ENCODE data around the gene SLC2A4RG. TPM values are rescaled to one million over a fixed set of nuclear protein-coding genes. Genes with fewer than 3 reads are reported as not detected.

Gene SLC2A4RG
- total and polyA plus RNA-seq, 2 experiments from 2014 or later, result 21.3 to 63.9 TPM

- Histone ChIP-seq H3K36me3 (ENCODE audit: low read depth) (0 out of 2 replicates have a peak, but pooled peaks cover 3% of the 10 kb centered on the region), H4K20me1 (ENCODE audit: insufficient read depth) (no peaks in the 10 kb centered on the region), H3K9me2 (ENCODE audit: insufficient read depth) (no peaks in the 10 kb centered on the region), H3K79me2 (ENCODE audit: insufficient read depth) (peaks cover 23% of the 10 kb centered on the region), H3K9ac (0 out of 2 replicates have a peak overlapping the region, but pooled peaks have one; percentile 72), H3K9me3 (ENCODE audit: low read depth) (no peaks in the 10 kb centered on the region), H3K4me2 (ENCODE audit: unreplicated experiment) (no peak overlapping the region), H3K27me3 (replicated peaks; ENCODE audit: insufficient read depth) (no peaks in the 10 kb centered on the region), H3K4me3 (no peak overlapping the region), H3F3A (ENCODE audit: insufficient read depth) (no peaks in the 10 kb centered on the region; the same call in 1 of the 2 replicates), H3K4me1 (ENCODE audit: insufficient read depth) (peaks cover 24% of the 10 kb centered on the region), H3K27ac (peak overlapping the region; percentile 87; the same call in 1 of the 2 replicates), H2AFZ (no peak overlapping the region)
- DNase-seq, result no peak
- WGBS, 2 experiments (ENCODE audit: low coverage in 1 of 2, low lambda C conversion rate in 2 of 2, missing lambda C conversion rate in 2 of 2), result 81 to 83% methylated on average over 36 to 43 of the region's 43 CpGs
- no peak for TF ChIP-seq EZH2 (IDR thresholded peaks at IDR 0.05; ENCODE audit: insufficient read depth, poor library complexity, severe bottlenecking)
- no peak for TF ChIP-seq EZH2phosphoT487 (IDR thresholded peaks at IDR 0.05; ENCODE audit: insufficient read depth, low read depth)
- in situ Hi-C loops (cut with MboI), result no loop called here
Observed at GRCh38 chr20:63700199-63701050, 39.2 kb upstream of the SLC2A4RG start.

- H3K36me3 ChIP-seq (ENCODE audit: low read depth), result 0 out of 2 replicates have a peak, but pooled peaks cover 3% of the 10 kb centered on the region
- WGBS, 2 experiments (ENCODE audit: low coverage in 1 of 2, low lambda C conversion rate in 2 of 2, missing lambda C conversion rate in 2 of 2), result 57 to 79% methylated on average over 4 to 5 of the region's 5 CpGs
- H3K27me3 ChIP-seq (replicated peaks; ENCODE audit: insufficient read depth), result no peaks in the 10 kb centered on the region
Observed at GRCh38 chr20:63701051-63701328, 38.6 kb upstream of the SLC2A4RG start.

GRCh38 chr20:63701329-63702035 is 38.1 kb upstream of the SLC2A4RG start:
- in situ Hi-C loops (cut with MboI), result no loop called here
- H3F3A ChIP-seq (ENCODE audit: insufficient read depth), result no peaks in the 10 kb centered on the region; the same call in 1 of the 2 replicates
- DNase-seq, result no peak
- no peak overlapping the region for H3K27ac ChIP-seq
- 0 out of 2 replicates have a peak, but pooled peaks cover 3% of the 10 kb centered on the region for H3K36me3 ChIP-seq (ENCODE audit: low read depth)
- no peaks in the 10 kb centered on the region for H3K9me3 ChIP-seq (ENCODE audit: low read depth)
- no peak overlapping the region for H3K4me3 ChIP-seq
- H3K9me2 ChIP-seq (ENCODE audit: insufficient read depth), result no peaks in the 10 kb centered on the region
- no peaks in the 10 kb centered on the region for H3K27me3 ChIP-seq (replicated peaks; ENCODE audit: insufficient read depth)
- no peak overlapping the region for H3K9ac ChIP-seq
- peaks cover 32% of the 10 kb centered on the region for H3K4me1 ChIP-seq (ENCODE audit: insufficient read depth)
- H4K20me1 ChIP-seq (ENCODE audit: insufficient read depth), result no peaks in the 10 kb centered on the region
- 85 to 94% methylated on average over 5 to 14 of the region's 14 CpGs for WGBS, 2 experiments (ENCODE audit: low coverage in 1 of 2, low lambda C conversion rate in 2 of 2, missing lambda C conversion rate in 2 of 2)
- no peak overlapping the region for H2AFZ ChIP-seq
- H3K4me2 ChIP-seq (ENCODE audit: unreplicated experiment), result no peak overlapping the region
- H3K79me2 ChIP-seq (ENCODE audit: insufficient read depth), result peaks cover 33% of the 10 kb centered on the region
- TF ChIP-seq EZH2phosphoT487 (IDR thresholded peaks at IDR 0.05; ENCODE audit: insufficient read depth, low read depth), result no peak
- no peak for TF ChIP-seq EZH2 (IDR thresholded peaks at IDR 0.05; ENCODE audit: insufficient read depth, poor library complexity, severe bottlenecking)

More at GRCh38 chr20:63701051-63701328, 38.6 kb upstream of the SLC2A4RG start:
- peaks cover 28% of the 10 kb centered on the region for H3K79me2 ChIP-seq (ENCODE audit: insufficient read depth)
- in situ Hi-C loops (cut with MboI), result no loop called here
- no peaks in the 10 kb centered on the region for H3K9me3 ChIP-seq (ENCODE audit: low read depth)
- H4K20me1 ChIP-seq (ENCODE audit: insufficient read depth), result no peaks in the 10 kb centered on the region
- H3K4me1 ChIP-seq (ENCODE audit: insufficient read depth), result peaks cover 27% of the 10 kb centered on the region
- no peak for TF ChIP-seq EZH2phosphoT487 (IDR thresholded peaks at IDR 0.05; ENCODE audit: insufficient read depth, low read depth)
- no peak for TF ChIP-seq EZH2 (IDR thresholded peaks at IDR 0.05; ENCODE audit: insufficient read depth, poor library complexity, severe bottlenecking)
- no peaks in the 10 kb centered on the region; the same call in 1 of the 2 replicates for H3F3A ChIP-seq (ENCODE audit: insufficient read depth)
- no peaks in the 10 kb centered on the region for H3K9me2 ChIP-seq (ENCODE audit: insufficient read depth)
- H3K9ac ChIP-seq, result no peak overlapping the region
- H3K27ac ChIP-seq, result no peak overlapping the region
- H3K4me2 ChIP-seq (ENCODE audit: unreplicated experiment), result no peak overlapping the region
- DNase-seq, result no peak
- H3K4me3 ChIP-seq, result no peak overlapping the region
- H2AFZ ChIP-seq, result no peak overlapping the region

- H3K9ac ChIP-seq, result no peak overlapping the region
- in situ Hi-C loops (cut with MboI), result no loop called here
- H3K4me1 ChIP-seq (ENCODE audit: insufficient read depth), result peaks cover 35% of the 10 kb centered on the region
- no peaks in the 10 kb centered on the region for H3K9me2 ChIP-seq (ENCODE audit: insufficient read depth)
- no peak for DNase-seq
- no peaks in the 10 kb centered on the region for H4K20me1 ChIP-seq (ENCODE audit: insufficient read depth)
- TF ChIP-seq EZH2 (IDR thresholded peaks at IDR 0.05; ENCODE audit: insufficient read depth, poor library complexity, severe bottlenecking) (no peak), EZH2phosphoT487 (IDR thresholded peaks at IDR 0.05; ENCODE audit: insufficient read depth, low read depth) (no peak)
- no peak overlapping the region for H3K4me2 ChIP-seq (ENCODE audit: unreplicated experiment)
- H3K27me3 ChIP-seq (replicated peaks; ENCODE audit: insufficient read depth), result no peaks in the 10 kb centered on the region
- H3F3A ChIP-seq (ENCODE audit: insufficient read depth), result no peaks in the 10 kb centered on the region; the same call in 1 of the 2 replicates
- peaks cover 40% of the 10 kb centered on the region for H3K79me2 ChIP-seq (ENCODE audit: insufficient read depth)
- H3K27ac ChIP-seq, result no peak overlapping the region
- 79 to 86% methylated on average over 14 to 16 of the region's 16 CpGs for WGBS, 2 experiments (ENCODE audit: low coverage in 1 of 2, low lambda C conversion rate in 2 of 2, missing lambda C conversion rate in 2 of 2)
- no peaks in the 10 kb centered on the region for H3K9me3 ChIP-seq (ENCODE audit: low read depth)
- no peak overlapping the region for H2AFZ ChIP-seq
- H3K4me3 ChIP-seq, result no peak overlapping the region
- 0 out of 2 replicates have a peak, but pooled peaks cover 3% of the 10 kb centered on the region for H3K36me3 ChIP-seq (ENCODE audit: low read depth)
Observed at GRCh38 chr20:63702036-63702665, 37.4 kb upstream of the SLC2A4RG start.

Measured in GM23248 (cell line).